ENCODE results near the gene LTV1.
A peak's percentile ranks its signal among the peaks of the same experiment; 100 is the strongest.

The LTV1 gene

GRCh38 chr6:143823548-143823947 is 19.6 kb upstream of the LTV1 start:
- Histone ChIP-seq H3K4me3 (ENCODE audit: insufficient read length, low read depth) (no peak overlapping the region), H3K9me3 (ENCODE audit: insufficient read depth, low read length) (no peaks in the 10 kb centered on the region), H3K36me3 (ENCODE audit: insufficient read depth, insufficient read length, low read length) (peaks cover 2% of the 10 kb centered on the region), H3K9ac (ENCODE audit: insufficient read length, low read depth) (no peak overlapping the region), H3K4me1 (ENCODE audit: insufficient read depth, insufficient read length) (no peaks in the 10 kb centered on the region), H3K27me3 (ENCODE audit: insufficient read depth, insufficient read length) (no peaks in the 10 kb centered on the region)
- TF ChIP-seq SUZ12 (IDR thresholded peaks at IDR 0.05; ENCODE audit: extremely low read depth, insufficient read depth, insufficient read length) (no peak), ZNF274 (IDR thresholded peaks at IDR 0.05; ENCODE audit: low read depth, low read length) (no peak), YY1 (IDR thresholded peaks at IDR 0.05; ENCODE audit: insufficient read depth, insufficient read length) (no peak)
- DNase-seq (ENCODE audit: low read depth, low spot score) = no peak

- Histone ChIP-seq H3K9me3 (ENCODE audit: insufficient read depth, low read length) (no peaks in the 10 kb centered on the region), H3K4me3 (ENCODE audit: insufficient read length, low read depth) (no peak overlapping the region), H3K9ac (ENCODE audit: insufficient read length, low read depth) (no peak overlapping the region), H3K36me3 (ENCODE audit: insufficient read depth, insufficient read length, low read length) (peaks cover 2% of the 10 kb centered on the region), H3K27me3 (ENCODE audit: insufficient read depth, insufficient read length) (no peaks in the 10 kb centered on the region), H3K4me1 (ENCODE audit: insufficient read depth, insufficient read length) (no peaks in the 10 kb centered on the region)
- no peak for TF ChIP-seq SUZ12 (IDR thresholded peaks at IDR 0.05; ENCODE audit: extremely low read depth, insufficient read depth, insufficient read length)
- DNase-seq (ENCODE audit: low read depth, low spot score) = no peak
Measured at GRCh38 chr6:143828572-143828971, 14.6 kb upstream of the LTV1 start.

GRCh38 chr6:143836150-143836549 is 7.0 kb upstream of the LTV1 start:
- no peaks in the 10 kb centered on the region for H3K27me3 ChIP-seq (ENCODE audit: insufficient read depth, insufficient read length)
- H3K9me3 ChIP-seq (ENCODE audit: insufficient read depth, low read length) = no peaks in the 10 kb centered on the region
- no peak for TF ChIP-seq ZNF274 (IDR thresholded peaks at IDR 0.05; ENCODE audit: low read depth, low read length)
- no peak for TF ChIP-seq SUZ12 (IDR thresholded peaks at IDR 0.05; ENCODE audit: extremely low read depth, insufficient read depth, insufficient read length)
- no peak for TF ChIP-seq YY1 (IDR thresholded peaks at IDR 0.05; ENCODE audit: insufficient read depth, insufficient read length)
- H3K36me3 ChIP-seq (ENCODE audit: insufficient read depth, insufficient read length, low read length) = no peaks in the 10 kb centered on the region
- H3K4me1 ChIP-seq (ENCODE audit: insufficient read depth, insufficient read length) = no peaks in the 10 kb centered on the region
- no peak for DNase-seq (ENCODE audit: low read depth, low spot score)
- H3K9ac ChIP-seq (ENCODE audit: insufficient read length, low read depth) = no peak overlapping the region
- H3K4me3 ChIP-seq (ENCODE audit: insufficient read length, low read depth) = no peak overlapping the region

GRCh38 chr6:143838395-143838794 is 4.7 kb upstream of the LTV1 start:
- no peaks in the 10 kb centered on the region for H3K36me3 ChIP-seq (ENCODE audit: insufficient read depth, insufficient read length, low read length)
- no peak overlapping the region for H3K4me3 ChIP-seq (ENCODE audit: insufficient read length, low read depth)
- no peaks in the 10 kb centered on the region for H3K27me3 ChIP-seq (ENCODE audit: insufficient read depth, insufficient read length)
- no peak for DNase-seq (ENCODE audit: low read depth, low spot score)
- no peak for TF ChIP-seq YY1 (IDR thresholded peaks at IDR 0.05; ENCODE audit: insufficient read depth, insufficient read length)
- no peak for TF ChIP-seq ZNF274 (IDR thresholded peaks at IDR 0.05; ENCODE audit: low read depth, low read length)
- TF ChIP-seq SUZ12 (IDR thresholded peaks at IDR 0.05; ENCODE audit: extremely low read depth, insufficient read depth, insufficient read length) = no peak
- no peak overlapping the region for H3K9ac ChIP-seq (ENCODE audit: insufficient read length, low read depth)
- H3K4me1 ChIP-seq (ENCODE audit: insufficient read depth, insufficient read length) = no peaks in the 10 kb centered on the region
- H3K9me3 ChIP-seq (ENCODE audit: insufficient read depth, low read length) = no peaks in the 10 kb centered on the region

GRCh38 chr6:143839196-143839595 is 3.9 kb upstream of the LTV1 start:
- no peak for DNase-seq (ENCODE audit: low read depth, low spot score)
- Histone ChIP-seq H3K27me3 (ENCODE audit: insufficient read depth, insufficient read length) (no peaks in the 10 kb centered on the region), H3K4me3 (ENCODE audit: insufficient read length, low read depth) (no peak overlapping the region), H3K9me3 (ENCODE audit: insufficient read depth, low read length) (no peaks in the 10 kb centered on the region), H3K9ac (ENCODE audit: insufficient read length, low read depth) (no peak overlapping the region), H3K4me1 (ENCODE audit: insufficient read depth, insufficient read length) (no peaks in the 10 kb centered on the region), H3K36me3 (ENCODE audit: insufficient read depth, insufficient read length, low read length) (peaks cover 2% of the 10 kb centered on the region)
- TF ChIP-seq SUZ12 (IDR thresholded peaks at IDR 0.05; ENCODE audit: extremely low read depth, insufficient read depth, insufficient read length) = no peak
- TF ChIP-seq YY1 (IDR thresholded peaks at IDR 0.05; ENCODE audit: insufficient read depth, insufficient read length) = no peak
- no peak for TF ChIP-seq ZNF274 (IDR thresholded peaks at IDR 0.05; ENCODE audit: low read depth, low read length)

- H3K9me3 ChIP-seq (ENCODE audit: insufficient read depth, low read length) = no peaks in the 10 kb centered on the region
- H3K4me3 ChIP-seq (ENCODE audit: insufficient read length, low read depth) = no peak overlapping the region
- no peak for DNase-seq (ENCODE audit: low read depth, low spot score)
- no peaks in the 10 kb centered on the region for H3K27me3 ChIP-seq (ENCODE audit: insufficient read depth, insufficient read length)
- no peak overlapping the region for H3K9ac ChIP-seq (ENCODE audit: insufficient read length, low read depth)
- H3K4me1 ChIP-seq (ENCODE audit: insufficient read depth, insufficient read length) = no peaks in the 10 kb centered on the region
- peaks cover 17% of the 10 kb centered on the region for H3K36me3 ChIP-seq (ENCODE audit: insufficient read depth, insufficient read length, low read length)
- TF ChIP-seq SUZ12 (IDR thresholded peaks at IDR 0.05; ENCODE audit: extremely low read depth, insufficient read depth, insufficient read length) = no peak
- no peak for TF ChIP-seq ZNF274 (IDR thresholded peaks at IDR 0.05; ENCODE audit: low read depth, low read length)
- TF ChIP-seq YY1 (IDR thresholded peaks at IDR 0.05; ENCODE audit: insufficient read depth, insufficient read length) = no peak
Measured at GRCh38 chr6:143840595-143841265, 2.4 kb upstream of the LTV1 start.

- Histone ChIP-seq H3K9ac (ENCODE audit: insufficient read length, low read depth) (peak overlapping the region; percentile 88), H3K9me3 (ENCODE audit: insufficient read depth, low read length) (no peaks in the 10 kb centered on the region), H3K4me3 (ENCODE audit: insufficient read length, low read depth) (peak overlapping the region; percentile 82), H3K27me3 (ENCODE audit: insufficient read depth, insufficient read length) (no peaks in the 10 kb centered on the region), H3K36me3 (ENCODE audit: insufficient read depth, insufficient read length, low read length) (peaks cover 35% of the 10 kb centered on the region), H3K4me1 (ENCODE audit: insufficient read depth, insufficient read length) (no peaks in the 10 kb centered on the region)
- TF ChIP-seq SUZ12 (IDR thresholded peaks at IDR 0.05; ENCODE audit: extremely low read depth, insufficient read depth, insufficient read length) (no peak), YY1 (IDR thresholded peaks at IDR 0.05; ENCODE audit: insufficient read depth, insufficient read length) (no peak), ZNF274 (IDR thresholded peaks at IDR 0.05; ENCODE audit: low read depth, low read length) (no peak)
- DNase-seq (ENCODE audit: low read depth, low spot score) = no peak
Measured at GRCh38 chr6:143842461-143842901, 657 bp upstream of the LTV1 start.
